Measurements from ENCODE around the gene ADGRV1.

ADGRV1 gene

DNA sequence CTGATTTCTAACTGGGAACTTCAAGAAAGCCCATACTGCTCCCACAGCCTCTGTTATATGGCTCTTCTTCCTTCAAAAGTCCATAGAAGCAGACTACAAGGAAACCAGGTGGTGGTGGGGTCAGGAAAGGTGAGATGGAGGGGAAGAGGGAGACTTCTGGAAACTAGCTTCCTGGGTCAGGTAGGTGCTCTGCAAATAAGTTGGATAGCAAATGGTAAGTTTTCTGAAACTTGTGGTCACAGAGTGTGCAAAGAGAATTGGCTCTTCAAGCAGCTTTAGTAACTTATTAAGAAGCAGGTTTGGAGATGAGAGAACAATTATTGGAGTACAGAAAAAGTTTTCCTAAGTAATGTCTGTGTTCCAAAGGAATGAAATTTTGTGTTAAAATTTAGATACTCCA lies 316.9 kb downstream of the ADGRV1 start:
- no peak for DNase-seq (ENCODE audit: low spot score)

DNA sequence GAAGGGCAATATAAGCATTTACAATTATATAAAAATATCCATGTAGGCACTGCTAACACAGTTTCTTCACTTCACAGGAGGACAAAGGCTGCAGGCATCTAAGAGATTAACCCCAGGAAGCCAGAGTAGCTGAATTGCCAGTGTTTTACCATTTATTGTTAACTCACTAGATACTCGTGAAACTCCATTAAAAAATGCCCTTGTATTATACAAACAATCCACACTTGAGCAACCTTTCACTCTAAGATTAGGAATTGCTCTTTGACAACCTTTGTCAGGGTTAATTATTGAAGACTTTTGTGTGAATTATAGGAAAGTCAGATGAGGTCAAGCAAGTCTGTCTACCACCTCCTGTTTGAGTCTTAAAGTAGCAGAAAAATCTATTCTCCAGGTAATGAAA lies 317.8 kb downstream of the ADGRV1 start:
- DNase-seq (ENCODE audit: low spot score) = no peak

DNA sequence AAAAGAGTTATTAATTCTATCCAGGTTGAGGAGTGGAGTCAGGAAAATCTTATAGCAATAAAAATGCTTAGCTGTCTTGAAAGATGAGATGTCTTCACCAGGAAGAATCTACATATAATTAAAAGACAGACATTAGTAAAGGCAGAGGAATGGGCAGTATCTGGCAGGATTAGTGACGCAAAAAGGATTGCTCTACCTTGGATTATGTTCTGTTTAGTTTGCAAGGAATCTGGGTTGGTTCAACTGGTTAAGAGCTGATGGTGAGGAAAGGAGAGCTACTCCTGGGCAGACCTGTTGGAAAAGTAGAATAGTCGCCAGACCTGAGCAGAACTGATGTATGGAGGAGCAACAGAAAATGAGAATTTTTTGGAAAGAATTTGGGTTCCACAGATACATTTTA lies 318.5 kb downstream of the ADGRV1 start:
- DNase-seq (ENCODE audit: low spot score) = no peak

DNA sequence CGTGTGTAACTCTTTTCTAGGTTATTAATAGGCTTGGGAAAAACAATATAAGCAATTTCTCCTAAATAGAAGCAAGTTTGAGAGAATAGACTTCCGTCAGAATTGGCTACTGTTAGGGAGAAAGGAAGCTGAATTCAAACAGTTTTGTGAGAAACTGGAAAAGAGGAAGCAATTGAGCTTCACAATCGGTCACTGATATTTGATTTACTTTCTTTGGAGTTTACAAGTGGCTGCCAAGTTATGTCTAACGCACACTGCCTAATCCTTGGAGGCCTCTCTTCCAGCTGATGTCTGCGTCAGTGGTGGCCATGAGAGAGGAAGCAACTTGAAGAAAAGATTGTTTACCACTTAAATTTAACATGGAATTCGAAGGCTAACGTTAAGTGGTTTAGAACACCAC lies 319.5 kb downstream of the ADGRV1 start:
- no peak for DNase-seq (ENCODE audit: low spot score)

DNA sequence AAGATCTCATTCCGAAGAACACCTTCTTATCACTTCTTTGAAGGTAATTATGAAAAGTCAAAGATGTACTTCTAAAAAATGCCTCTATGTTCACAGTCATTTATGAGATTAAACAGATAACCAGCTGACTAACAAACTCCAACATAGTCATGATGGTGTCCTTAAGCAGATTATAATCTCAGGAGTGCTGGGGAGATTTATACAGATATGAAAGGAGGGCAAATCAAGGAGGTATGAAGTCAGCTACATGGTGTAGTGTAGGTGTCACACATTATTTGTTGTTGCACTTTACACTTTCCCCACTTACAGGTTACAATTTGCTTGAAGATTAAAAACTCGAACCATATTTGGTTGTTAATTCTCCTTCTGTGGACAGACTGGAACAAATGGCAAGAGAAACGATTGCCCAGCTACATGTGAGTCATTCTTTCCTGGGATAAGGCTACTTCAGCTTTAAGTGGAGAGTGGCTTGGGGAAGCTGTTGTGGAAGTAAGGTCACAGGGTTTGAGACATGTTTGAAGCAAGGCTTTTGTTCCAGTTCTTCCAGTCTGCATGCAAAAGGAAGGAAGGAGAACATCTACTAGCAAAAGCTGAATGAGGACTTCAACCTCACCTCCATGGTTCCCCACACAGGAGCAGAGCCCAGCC lies 320.1 kb downstream of the ADGRV1 start:
- DNase-seq (ENCODE audit: low spot score) = no peak

DNA sequence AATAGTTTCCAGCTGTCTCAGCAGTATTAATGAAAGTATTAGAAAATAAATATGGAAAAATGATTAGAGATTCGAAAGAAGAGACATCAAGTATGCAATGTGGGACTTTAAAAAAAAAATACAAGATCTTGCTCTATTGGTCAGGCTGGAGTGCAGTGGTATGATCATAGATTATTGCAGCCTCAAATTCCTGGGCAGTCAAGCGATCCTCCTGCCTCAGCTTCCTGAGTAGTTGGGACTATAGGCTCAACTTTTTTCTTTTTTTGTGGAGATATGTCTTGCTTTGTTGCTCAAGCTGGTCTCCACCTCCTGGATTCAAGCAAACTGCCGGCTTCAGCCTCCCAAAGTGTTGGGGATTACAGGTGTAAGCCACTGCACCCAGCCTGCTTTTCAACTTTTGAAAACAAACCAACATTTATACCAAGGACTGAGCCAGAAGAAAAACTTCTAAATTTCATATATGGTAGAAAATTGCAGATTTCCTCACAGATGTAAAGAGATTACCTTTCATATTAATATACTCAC lies 323.1 kb downstream of the ADGRV1 start:
- no peak for DNase-seq (ENCODE audit: low spot score)

DNA sequence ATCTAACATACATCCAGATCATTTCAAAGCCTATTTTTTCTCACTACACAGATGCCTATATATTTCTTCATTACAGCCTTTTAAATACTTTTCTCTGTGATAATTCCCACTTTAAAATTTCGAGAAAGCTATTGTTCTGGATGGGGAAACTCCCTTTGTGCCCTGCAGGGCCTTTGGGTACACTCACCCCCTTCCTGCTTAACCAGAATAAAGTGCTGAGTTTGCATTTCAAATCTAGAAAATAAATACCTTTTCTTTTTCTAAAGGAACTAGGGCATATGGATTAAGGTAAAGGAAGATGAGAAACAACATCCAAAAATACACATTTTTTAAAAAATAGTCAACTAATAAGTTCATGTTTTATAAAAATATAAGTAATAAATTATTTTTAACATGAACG lies 323.9 kb downstream of the ADGRV1 start:
- no peak for DNase-seq (ENCODE audit: low spot score)

DNA sequence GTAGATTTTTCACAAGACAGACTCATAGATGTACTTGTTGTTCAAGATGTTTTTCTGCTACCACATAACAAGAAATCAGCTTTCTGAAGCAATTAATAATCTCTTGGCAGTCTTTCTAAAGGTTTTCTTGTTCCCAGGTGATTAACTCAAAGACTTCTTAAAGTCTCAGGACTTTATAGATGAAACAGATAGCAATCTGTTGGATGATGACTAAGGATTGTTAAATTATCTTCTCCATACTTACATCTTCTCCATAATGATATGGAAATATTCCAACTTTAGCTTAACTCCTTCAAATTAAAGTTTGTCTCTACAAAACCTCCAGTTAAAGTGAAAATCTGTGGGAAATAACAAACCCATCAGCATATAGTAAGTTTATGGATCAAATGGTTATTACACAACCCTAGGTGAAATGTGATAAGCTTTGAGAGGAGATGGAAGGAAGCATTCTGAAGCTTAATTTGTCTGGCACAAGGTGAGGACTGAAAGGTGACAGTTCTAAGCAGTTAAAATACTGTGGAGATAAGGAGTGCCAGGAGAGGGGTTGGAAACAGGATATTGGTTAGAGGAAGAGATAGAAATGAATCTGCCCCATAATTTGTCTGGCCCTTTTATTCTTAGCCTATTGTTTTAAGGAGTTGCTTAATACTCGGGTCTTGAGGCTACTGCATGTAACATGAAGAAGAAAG lies 326.7 kb downstream of the ADGRV1 start:
- no peak for DNase-seq (ENCODE audit: low spot score)

DNA sequence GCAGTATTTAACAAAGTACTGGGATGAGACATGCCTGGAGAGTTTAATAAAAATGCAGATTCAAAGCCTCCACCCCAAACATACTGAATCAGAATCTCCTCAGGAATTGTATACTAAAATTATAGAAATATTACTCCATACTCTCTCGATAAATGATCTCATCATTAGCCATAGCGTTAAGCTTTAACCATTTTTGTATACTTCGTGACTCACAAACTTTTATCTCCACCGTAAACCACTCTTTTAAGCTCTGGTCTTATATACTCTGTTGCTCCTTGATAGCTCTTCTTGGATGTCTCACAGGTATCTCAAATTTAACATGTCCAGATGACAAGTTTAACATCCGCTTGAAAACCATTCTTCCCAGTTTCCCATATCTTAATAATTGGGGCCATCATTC lies 327.8 kb downstream of the ADGRV1 start:
- no peak for DNase-seq (ENCODE audit: low spot score)

DNA sequence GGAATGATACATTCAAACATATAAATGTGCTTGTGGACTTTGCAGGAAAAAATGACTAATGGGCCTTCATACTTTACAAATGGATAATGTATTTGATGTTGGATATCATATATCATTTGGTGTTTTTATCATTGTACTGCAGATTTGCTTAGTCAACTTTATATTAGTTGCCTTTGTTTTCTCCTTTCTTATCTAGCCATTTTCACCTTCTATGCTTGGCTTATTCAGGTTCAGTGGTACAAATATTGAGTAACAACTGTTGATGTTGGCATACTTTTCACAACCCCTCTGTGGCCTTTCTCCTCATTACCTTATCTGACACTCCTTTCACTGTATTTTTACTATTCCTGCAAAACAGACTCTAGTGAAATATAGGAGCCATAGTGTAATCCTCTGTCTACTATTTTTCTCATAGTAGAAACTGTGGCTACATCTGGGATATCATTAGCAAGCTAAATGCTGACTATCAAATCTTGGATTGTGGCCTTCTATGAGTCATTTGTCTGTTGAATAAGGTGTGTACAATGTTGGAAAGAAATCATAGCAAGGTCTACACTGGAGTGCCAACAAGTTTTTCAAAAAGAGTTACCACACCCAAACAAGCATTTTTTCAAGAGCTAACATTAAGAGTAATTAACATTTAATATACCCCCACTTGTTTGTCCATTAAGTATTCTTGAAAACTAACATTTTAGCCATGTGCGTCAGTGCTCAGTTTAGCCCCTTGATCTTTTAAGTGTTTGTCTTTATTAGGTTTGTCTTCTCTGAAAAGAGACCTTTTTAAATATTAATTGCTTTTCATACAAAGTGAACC lies 330.1 kb downstream of the ADGRV1 start:
- no peak for DNase-seq (ENCODE audit: low spot score)

DNA sequence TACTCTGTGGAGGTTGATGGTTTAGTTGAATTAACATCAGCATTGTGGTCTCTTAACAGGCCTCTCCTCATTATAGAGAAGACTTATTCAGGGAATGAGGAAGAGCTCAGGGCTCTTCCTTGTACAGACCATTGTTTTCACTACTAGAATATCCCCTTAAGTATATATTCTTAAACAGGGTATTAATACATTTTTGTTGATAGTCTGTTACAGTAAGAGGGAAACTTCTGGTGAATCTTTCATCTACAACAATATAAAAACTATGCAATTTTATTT lies 330.7 kb downstream of the ADGRV1 start:
- no peak for DNase-seq (ENCODE audit: low spot score)

DNA sequence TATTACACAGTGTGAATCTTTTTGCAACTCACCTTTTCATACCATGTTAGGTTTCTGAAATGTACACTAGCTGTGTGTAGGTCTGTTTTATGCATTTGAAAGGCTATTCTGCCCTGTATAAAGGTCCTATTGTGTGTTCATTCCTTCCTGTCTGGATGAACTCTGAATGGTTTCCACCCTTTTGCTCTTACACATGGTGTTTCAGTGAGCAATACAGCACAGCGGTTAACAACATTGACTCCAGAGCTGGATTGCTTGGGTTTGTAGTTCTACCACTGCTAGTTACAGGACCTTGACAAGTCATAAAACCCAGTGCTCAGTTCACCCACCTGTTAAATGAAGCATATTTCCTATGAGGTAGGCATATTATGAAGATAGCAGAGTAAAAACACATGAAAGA lies 331.6 kb downstream of the ADGRV1 start:
- DNase-seq (ENCODE audit: low spot score) = no peak

DNA sequence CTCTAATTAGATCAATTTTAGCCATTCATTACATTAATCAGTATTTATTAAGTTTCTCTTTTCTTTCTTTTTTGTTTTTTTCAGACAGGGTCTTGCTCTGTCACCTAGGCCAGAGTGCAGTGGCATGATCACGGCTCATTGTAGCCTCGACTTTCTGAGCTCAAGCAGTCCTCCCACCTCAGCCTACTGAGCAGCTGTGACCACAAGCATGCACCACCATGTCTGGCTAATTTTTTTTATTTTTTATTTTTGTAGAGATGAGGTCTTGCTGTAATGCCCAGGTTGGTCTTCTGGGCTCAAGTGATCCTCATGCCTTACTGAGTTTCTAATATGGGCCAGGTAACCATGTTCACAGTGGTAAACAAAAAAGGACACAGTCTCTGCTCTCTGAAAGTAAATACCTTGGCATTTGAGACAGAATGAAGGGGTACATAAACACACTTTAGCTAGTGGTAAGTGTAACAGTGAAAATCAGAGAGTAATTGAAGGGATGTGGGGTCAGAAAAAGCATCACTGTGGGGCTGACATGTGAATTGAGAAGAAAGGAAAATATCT lies 336.3 kb downstream of the ADGRV1 start:
- no peak for DNase-seq (ENCODE audit: low spot score)

DNA sequence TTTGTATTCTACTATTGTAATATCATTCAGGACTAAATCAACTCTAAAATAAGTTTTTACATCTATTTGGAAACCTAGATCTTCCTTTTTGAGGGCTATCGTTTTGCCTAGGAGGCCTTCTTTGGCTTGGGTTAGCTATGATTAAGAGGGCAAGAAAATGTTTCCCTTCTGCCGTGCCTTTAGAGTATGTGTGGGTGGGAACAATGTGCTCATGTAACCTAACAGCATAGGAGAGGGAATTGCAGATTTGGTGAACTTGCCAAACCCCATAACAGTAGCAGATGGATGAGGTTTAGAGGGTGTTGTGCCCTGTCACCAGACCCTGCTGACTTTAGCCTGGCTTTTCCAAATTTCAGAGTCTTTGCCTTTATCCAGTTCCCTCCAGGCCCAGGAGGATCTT lies 339.0 kb downstream of the ADGRV1 start:
- DNase-seq (ENCODE audit: low spot score) = no peak

DNA sequence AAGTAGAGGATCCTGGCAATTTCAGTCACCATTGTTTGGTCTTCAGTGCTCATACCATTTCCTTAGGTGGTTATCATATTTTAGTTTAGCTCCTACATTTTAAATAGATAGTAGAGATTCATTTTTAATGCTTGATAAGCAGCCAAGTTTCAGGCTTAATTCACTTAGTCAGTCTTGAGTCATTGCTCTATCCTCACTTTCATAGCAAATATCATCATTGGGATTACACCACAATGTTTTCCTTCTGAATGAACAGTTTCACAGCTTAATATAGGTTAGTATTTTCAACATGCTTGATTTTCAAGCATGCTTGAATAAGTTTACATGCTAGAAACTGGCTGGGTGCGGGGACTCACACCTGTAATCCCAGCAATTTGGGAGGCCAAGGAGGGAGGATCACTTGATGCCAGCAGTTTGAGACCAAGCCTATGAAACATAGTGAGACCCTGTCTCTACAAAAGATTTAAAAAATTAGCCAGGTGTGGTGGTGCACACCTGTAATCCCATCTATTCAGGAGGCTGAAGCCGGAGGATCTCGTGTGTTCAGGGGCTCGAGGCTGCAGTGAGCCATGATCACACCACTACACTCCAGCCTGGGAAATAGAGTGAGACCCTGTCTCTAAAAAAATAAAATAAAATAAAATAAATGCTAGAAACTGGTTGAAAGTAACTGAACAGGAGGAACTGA lies 339.9 kb downstream of the ADGRV1 start:
- DNase-seq (ENCODE audit: low spot score) = no peak

DNA sequence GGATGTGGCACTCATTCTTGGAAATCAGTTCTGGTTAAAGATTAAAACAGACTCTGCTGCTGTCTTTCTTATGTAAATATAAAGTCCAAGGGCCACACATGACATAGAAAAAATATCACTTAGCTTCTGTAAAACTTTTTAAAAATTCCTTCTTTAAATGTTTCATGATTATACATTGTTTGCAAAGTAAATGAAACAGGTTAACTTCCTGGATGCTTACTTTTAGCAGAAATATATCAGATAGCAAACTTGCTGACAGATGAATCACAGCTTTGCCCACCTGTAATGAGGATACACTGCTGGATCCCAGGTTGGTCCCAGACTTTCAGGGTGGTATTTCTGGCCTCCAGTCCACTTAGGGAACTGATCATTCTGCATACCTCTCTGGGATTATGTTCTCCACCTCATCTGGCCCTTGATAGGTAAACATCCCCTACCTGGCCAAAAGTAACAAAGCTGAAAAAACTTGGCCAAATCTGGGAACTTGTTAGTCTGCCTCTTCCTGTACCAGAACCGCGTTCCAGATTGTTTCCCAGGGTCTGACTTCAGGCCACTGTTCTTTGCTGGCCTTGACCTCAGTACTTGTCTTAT lies 340.5 kb downstream of the ADGRV1 start:
- DNase-seq (ENCODE audit: low spot score) = no peak

DNA sequence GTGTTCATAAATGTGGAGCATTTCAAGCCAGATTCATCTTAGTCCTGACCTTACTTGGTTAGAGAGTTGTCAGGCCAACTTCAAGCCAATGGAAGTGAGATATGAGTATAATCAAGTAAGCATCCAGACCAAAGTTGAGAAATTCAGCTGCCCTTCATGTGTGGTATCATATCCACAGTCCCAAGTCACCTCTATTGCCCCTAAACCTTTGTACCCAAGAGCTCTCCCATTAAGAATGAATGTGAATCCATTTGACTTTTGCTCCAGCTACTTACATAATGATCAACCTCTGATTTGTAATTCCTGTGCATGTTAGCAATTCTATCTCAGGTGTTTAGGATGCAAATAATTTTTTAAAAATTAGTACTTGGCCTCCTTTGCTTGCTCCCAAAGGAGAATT lies 342.7 kb downstream of the ADGRV1 start:
- DNase-seq (ENCODE audit: low spot score) = no peak

DNA sequence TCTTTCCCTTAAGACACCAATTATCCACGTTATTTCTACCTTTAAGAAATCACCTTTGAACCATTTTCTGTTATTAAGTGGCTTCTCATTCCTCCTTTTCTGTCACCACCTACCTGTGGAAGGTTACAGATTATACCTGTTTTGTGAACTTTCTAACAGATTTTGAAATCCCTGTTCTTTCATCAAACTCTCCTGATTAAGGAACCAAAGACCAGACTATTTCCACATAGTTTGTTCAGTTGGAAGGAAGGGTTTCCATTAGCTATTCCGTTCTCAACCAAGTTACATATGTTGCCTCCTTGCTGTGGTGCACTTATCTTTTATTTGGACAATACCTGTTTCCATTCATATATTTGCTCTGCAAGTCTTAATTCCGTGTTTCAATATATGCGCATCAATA lies 343.6 kb downstream of the ADGRV1 start:
- DNase-seq (ENCODE audit: low spot score) = no peak

DNA sequence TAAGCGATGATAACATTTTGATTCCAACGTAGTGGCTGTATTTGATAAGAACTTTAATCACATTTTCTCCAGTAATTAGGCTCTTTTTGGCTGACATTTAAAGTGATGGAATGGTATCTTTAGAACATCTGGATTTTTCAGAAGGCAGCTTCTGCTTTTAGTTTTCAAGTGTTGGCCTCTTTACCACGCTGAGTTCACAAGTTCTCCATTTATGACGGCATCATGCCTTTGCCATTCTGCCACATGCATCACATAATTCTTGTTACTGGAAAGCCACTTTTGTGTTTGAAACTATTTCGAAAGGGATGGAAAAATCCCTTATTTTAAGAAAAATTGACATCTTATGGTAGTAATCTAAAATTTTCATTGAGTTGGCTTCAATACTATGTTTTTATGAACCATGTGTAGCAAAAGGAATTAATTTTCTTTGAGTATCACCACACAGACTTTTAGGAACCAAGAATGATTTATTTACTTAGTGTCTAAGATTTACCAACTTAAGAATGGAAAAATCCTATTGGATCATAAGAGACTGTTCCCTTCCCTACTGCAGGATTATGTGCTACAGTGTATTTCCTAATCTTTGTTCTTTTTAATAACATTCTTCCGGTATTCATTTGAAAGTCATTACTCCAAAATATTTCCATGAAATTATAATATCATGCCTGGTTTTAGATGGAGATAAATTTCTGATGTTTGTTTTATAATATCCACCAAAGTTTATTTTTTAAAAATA lies 344.2 kb downstream of the ADGRV1 start:
- DNase-seq (ENCODE audit: low spot score) = no peak

DNA sequence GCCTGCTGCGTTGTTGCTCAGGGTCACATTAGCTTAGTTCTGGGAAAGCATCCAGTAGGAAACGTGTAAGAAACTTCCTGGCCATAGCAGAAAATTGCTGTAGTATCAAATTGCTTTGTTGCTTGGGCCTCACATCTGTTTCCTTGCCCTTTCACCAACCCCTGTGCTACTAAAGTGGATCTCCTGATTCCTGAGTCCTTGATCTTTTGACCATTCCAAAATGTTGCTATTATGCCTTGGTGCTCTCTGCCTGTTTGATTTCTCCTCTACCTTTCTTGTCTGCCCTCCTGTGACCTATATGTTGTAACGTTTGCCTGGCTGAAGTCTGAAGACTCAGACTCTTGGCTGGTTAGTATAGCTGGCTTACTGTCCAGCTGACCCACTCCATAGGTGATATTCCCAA lies 350.5 kb downstream of the ADGRV1 start:
- no peak for DNase-seq (ENCODE audit: low spot score)

DNA sequence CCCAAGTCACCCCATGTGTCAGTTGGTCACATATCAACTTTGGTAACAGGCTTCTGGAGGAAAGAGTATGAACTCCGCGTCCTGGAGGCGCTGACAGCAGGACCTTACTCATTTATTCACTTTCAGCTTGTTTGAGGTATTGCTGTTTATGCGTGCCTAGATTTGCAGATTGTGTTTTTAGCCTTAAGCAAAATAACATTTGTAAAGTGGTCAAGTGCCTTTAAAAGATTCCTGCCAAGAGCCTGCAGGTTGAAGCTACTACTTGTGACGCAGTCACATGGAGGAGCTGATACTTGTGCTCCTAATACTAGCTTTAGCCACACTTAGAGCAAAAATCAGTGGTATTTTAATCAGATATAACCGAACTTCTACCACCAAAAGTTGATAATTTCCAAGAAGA lies 351.3 kb downstream of the ADGRV1 start:
- DNase-seq (ENCODE audit: low spot score) = no peak

All from HuH-7 (cell line).